ENCODE data around the gene DNAH8. TPM values are rescaled to one million over a fixed set of nuclear protein-coding genes. Genes with fewer than 3 reads are reported as not detected.

DNAH8 gene
- total and polyA plus RNA-seq, 4 donors, result 0.01 to 0.37 (median 0.11) TPM

GRCh38 chr6:38959138-38959537 is 244.0 kb downstream of the DNAH8 start:
- Histone ChIP-seq H3K4me3 (no peak overlapping the region), H3K36me3 (ENCODE audit: control insufficient read depth in 4 of 4, insufficient read depth in 4 of 4, low read length in 4 of 4) (no peaks in the 10 kb centered on the region), H3K27ac (ENCODE audit: low read depth in 1 of 2, low read length in 1 of 2) (no peak overlapping the region), H3K4me1 (ENCODE audit: control insufficient read depth in 5 of 5, insufficient read depth in 5 of 5, low read length in 5 of 5) (no peaks in the 10 kb centered on the region), H3K9ac (ENCODE audit: insufficient read depth in 1 of 2, low read length in 2 of 2) (no peak overlapping the region), H3K9me3 (ENCODE audit: control insufficient read depth in 4 of 4, insufficient read depth in 3 of 4, low read length in 3 of 4) (peaks cover 0 to 3% (median 0%) of the 10 kb centered on the region in 4 donors), H3K27me3 (ENCODE audit: control insufficient read depth in 3 of 3, insufficient read depth in 3 of 3, low read length in 2 of 3) (no peaks in the 10 kb centered on the region)
- 91 to 92% methylated on average over 2 of the region's 2 CpGs for WGBS, 2 donors
- DNase-seq (no peak), ATAC-seq (ENCODE audit: insufficient read depth, low FRiP score) (no peak)
- TF ChIP-seq CTCF (IDR thresholded peaks at IDR 0.05; ENCODE audit: control extremely low read depth, extremely low read depth), result no peak

- Histone ChIP-seq H3K4me1 (ENCODE audit: control insufficient read depth in 5 of 5, insufficient read depth in 5 of 5, low read length in 5 of 5) (no peaks in the 10 kb centered on the region), H3K27ac (ENCODE audit: low read depth in 1 of 2, low read length in 1 of 2) (no peak overlapping the region), H3K36me3 (ENCODE audit: control insufficient read depth in 4 of 4, insufficient read depth in 4 of 4, low read length in 4 of 4) (no peaks in the 10 kb centered on the region), H3K4me3 (no peak overlapping the region), H3K27me3 (ENCODE audit: control insufficient read depth in 3 of 3, insufficient read depth in 3 of 3, low read length in 2 of 3) (peaks cover 0 to 2% (median 0%) of the 10 kb centered on the region in 3 donors), H3K9me3 (ENCODE audit: control insufficient read depth in 4 of 4, insufficient read depth in 3 of 4, low read length in 3 of 4) (no peaks in the 10 kb centered on the region), H3K9ac (ENCODE audit: insufficient read depth in 1 of 2, low read length in 2 of 2) (no peak overlapping the region)
- DNase-seq (no peak), ATAC-seq (ENCODE audit: insufficient read depth, low FRiP score) (no peak)
- no peak for TF ChIP-seq CTCF (IDR thresholded peaks at IDR 0.05; ENCODE audit: control extremely low read depth, extremely low read depth)
These were observed 253.6 kb downstream of the DNAH8 start for GRCh38 chr6:38968702-38969149.

- Histone ChIP-seq H3K36me3 (ENCODE audit: control insufficient read depth in 4 of 4, insufficient read depth in 4 of 4, low read length in 4 of 4) (no peaks in the 10 kb centered on the region), H3K4me3 (no peak overlapping the region), H3K4me1 (ENCODE audit: control insufficient read depth in 5 of 5, insufficient read depth in 5 of 5, low read length in 5 of 5) (peaks cover 0 to 33% (median 7%) of the 10 kb centered on the region in 5 donors), H3K9me3 (ENCODE audit: control insufficient read depth in 4 of 4, insufficient read depth in 3 of 4, low read length in 3 of 4) (no peaks in the 10 kb centered on the region), H3K27me3 (ENCODE audit: control insufficient read depth in 3 of 3, insufficient read depth in 3 of 3, low read length in 2 of 3) (no peaks in the 10 kb centered on the region), H3K27ac (ENCODE audit: low read depth in 1 of 2, low read length in 1 of 2) (no peak overlapping the region), H3K9ac (ENCODE audit: insufficient read depth in 1 of 2, low read length in 2 of 2) (no peak overlapping the region)
- TF ChIP-seq CTCF (IDR thresholded peaks at IDR 0.05; ENCODE audit: control extremely low read depth, extremely low read depth), result peak; percentile 35
- DNase-seq (peak; percentile 23 to 83 (median 73)), ATAC-seq (ENCODE audit: insufficient read depth, low FRiP score) (no peak)
- 71% methylated on average over 8 of the region's 8 CpGs for WGBS, 2 donors
These were observed 258.3 kb downstream of the DNAH8 start for GRCh38 chr6:38973178-38974057.
